Measurements from ENCODE around the gene SCRN2.
A peak's percentile ranks its signal among the peaks of the same experiment; 100 is the strongest.

SCRN2 gene

GRCh38 chr17:47830396-47831002, 10.6 kb downstream of the SCRN2 start:
- Histone ChIP-seq H3K9ac (ENCODE audit: low read length) (peak overlapping the region; percentile 92), H3K4me3 (ENCODE audit: low read depth, low read length) (peak overlapping the region; percentile 96), H3K36me3 (ENCODE audit: control insufficient read depth, insufficient read depth, low read length) (peaks cover 29% of the 10 kb centered on the region), H3K9me3 (ENCODE audit: control insufficient read depth, insufficient read depth, low read depth, low read length) (no peaks in the 10 kb centered on the region), H3K27ac (ENCODE audit: low read depth, low read length) (no peak overlapping the region), H3K4me1 (ENCODE audit: control insufficient read depth, insufficient read depth, low read length) (peaks cover 6% of the 10 kb centered on the region; the same call in 1 of the 2 replicates), H3K27me3 (ENCODE audit: control insufficient read depth, insufficient read depth, low read length) (no peaks in the 10 kb centered on the region)

GRCh38 chr17:47829870-47830269, 11.2 kb downstream of the SCRN2 start:
- Histone ChIP-seq H3K27me3 (ENCODE audit: control insufficient read depth, insufficient read depth, low read length) (no peaks in the 10 kb centered on the region), H3K4me3 (ENCODE audit: low read depth, low read length) (peak overlapping the region; percentile 96; the same call in 1 of the 2 replicates), H3K9ac (ENCODE audit: low read length) (no peak overlapping the region), H3K27ac (ENCODE audit: low read depth, low read length) (no peak overlapping the region), H3K9me3 (ENCODE audit: control insufficient read depth, insufficient read depth, low read depth, low read length) (no peaks in the 10 kb centered on the region), H3K36me3 (ENCODE audit: control insufficient read depth, insufficient read depth, low read length) (peaks cover 32% of the 10 kb centered on the region), H3K4me1 (ENCODE audit: control insufficient read depth, insufficient read depth, low read length) (peaks cover 6% of the 10 kb centered on the region; the same call in 1 of the 2 replicates)

GRCh38 chr17:47823519-47823918, 17.6 kb downstream of the SCRN2 start:
- Histone ChIP-seq H3K36me3 (ENCODE audit: control insufficient read depth, insufficient read depth, low read length) (peaks cover 42% of the 10 kb centered on the region), H3K9me3 (ENCODE audit: control insufficient read depth, insufficient read depth, low read depth, low read length) (no peaks in the 10 kb centered on the region), H3K4me1 (ENCODE audit: control insufficient read depth, insufficient read depth, low read length) (peaks cover 13% of the 10 kb centered on the region), H3K27me3 (ENCODE audit: control insufficient read depth, insufficient read depth, low read length) (no peaks in the 10 kb centered on the region), H3K9ac (ENCODE audit: low read length) (no peak overlapping the region), H3K4me3 (ENCODE audit: low read depth, low read length) (no peak overlapping the region), H3K27ac (ENCODE audit: low read depth, low read length) (no peak overlapping the region)

GRCh38 chr17:47822785-47823184, 18.3 kb downstream of the SCRN2 start:
- H3K27me3 ChIP-seq (ENCODE audit: control insufficient read depth, insufficient read depth, low read length) = no peaks in the 10 kb centered on the region
- H3K36me3 ChIP-seq (ENCODE audit: control insufficient read depth, insufficient read depth, low read length) = peaks cover 39% of the 10 kb centered on the region
- H3K9ac ChIP-seq (ENCODE audit: low read length) = no peak overlapping the region

GRCh38 chr17:47821424-47822391, 19.4 kb downstream of the SCRN2 start, which contains the start of gene OSBPL7:
Gene OSBPL7, minus strand, starts transcription at chr17:47821794. Its CDS starts 1,516 bp downstream, at chr17:47820278.
- H3K9me3 ChIP-seq (ENCODE audit: control insufficient read depth, insufficient read depth, low read depth, low read length) = no peaks in the 10 kb centered on the region
- peaks cover 13% of the 10 kb centered on the region for H3K4me1 ChIP-seq (ENCODE audit: control insufficient read depth, insufficient read depth, low read length)
- H3K36me3 ChIP-seq (ENCODE audit: control insufficient read depth, insufficient read depth, low read length) = peaks cover 36% of the 10 kb centered on the region
- peak within 1 kb of the TSS; percentile 73 for H3K4me3 ChIP-seq (ENCODE audit: low read depth, low read length)
- H3K9ac ChIP-seq (ENCODE audit: low read length) = peak within 1 kb of the TSS; percentile 49
- H3K27me3 ChIP-seq (ENCODE audit: control insufficient read depth, insufficient read depth, low read length) = no peaks in the 10 kb centered on the region
- H3K27ac ChIP-seq (ENCODE audit: low read depth, low read length) = no peak within 1 kb of the TSS

More at GRCh38 chr17:47822785-47823184, 18.3 kb downstream of the SCRN2 start:
- no peaks in the 10 kb centered on the region for H3K9me3 ChIP-seq (ENCODE audit: control insufficient read depth, insufficient read depth, low read depth, low read length)
- peaks cover 13% of the 10 kb centered on the region for H3K4me1 ChIP-seq (ENCODE audit: control insufficient read depth, insufficient read depth, low read length)
- no peak overlapping the region for H3K27ac ChIP-seq (ENCODE audit: low read depth, low read length)
- H3K4me3 ChIP-seq (ENCODE audit: low read depth, low read length) = no peak overlapping the region

GRCh38 chr17:47821031-47821423, 20.0 kb downstream of the SCRN2 start:
- Histone ChIP-seq H3K4me3 (ENCODE audit: low read depth, low read length) (peak overlapping the region; percentile 73), H3K9ac (ENCODE audit: low read length) (peak overlapping the region; percentile 49), H3K27me3 (ENCODE audit: control insufficient read depth, insufficient read depth, low read length) (no peaks in the 10 kb centered on the region), H3K36me3 (ENCODE audit: control insufficient read depth, insufficient read depth, low read length) (peaks cover 35% of the 10 kb centered on the region), H3K27ac (ENCODE audit: low read depth, low read length) (no peak overlapping the region), H3K9me3 (ENCODE audit: control insufficient read depth, insufficient read depth, low read depth, low read length) (no peaks in the 10 kb centered on the region), H3K4me1 (ENCODE audit: control insufficient read depth, insufficient read depth, low read length) (peaks cover 13% of the 10 kb centered on the region)

GRCh38 chr17:47820033-47820789, 20.9 kb downstream of the SCRN2 start:
- no peak overlapping the region for H3K9ac ChIP-seq (ENCODE audit: low read length)
- H3K36me3 ChIP-seq (ENCODE audit: control insufficient read depth, insufficient read depth, low read length) = peaks cover 36% of the 10 kb centered on the region
- H3K4me1 ChIP-seq (ENCODE audit: control insufficient read depth, insufficient read depth, low read length) = peaks cover 13% of the 10 kb centered on the region
- H3K9me3 ChIP-seq (ENCODE audit: control insufficient read depth, insufficient read depth, low read depth, low read length) = no peaks in the 10 kb centered on the region
- H3K27me3 ChIP-seq (ENCODE audit: control insufficient read depth, insufficient read depth, low read length) = no peaks in the 10 kb centered on the region
- H3K4me3 ChIP-seq (ENCODE audit: low read depth, low read length) = peak overlapping the region; percentile 73; the same call in 1 of the 2 replicates
- no peak overlapping the region for H3K27ac ChIP-seq (ENCODE audit: low read depth, low read length)

GRCh38 chr17:47819475-47819874, 21.6 kb downstream of the SCRN2 start:
- peaks cover 35% of the 10 kb centered on the region for H3K36me3 ChIP-seq (ENCODE audit: control insufficient read depth, insufficient read depth, low read length)
- no peak overlapping the region for H3K9ac ChIP-seq (ENCODE audit: low read length)
- H3K4me1 ChIP-seq (ENCODE audit: control insufficient read depth, insufficient read depth, low read length) = peaks cover 13% of the 10 kb centered on the region
- H3K4me3 ChIP-seq (ENCODE audit: low read depth, low read length) = no peak overlapping the region
- no peaks in the 10 kb centered on the region for H3K9me3 ChIP-seq (ENCODE audit: control insufficient read depth, insufficient read depth, low read depth, low read length)
- no peaks in the 10 kb centered on the region for H3K27me3 ChIP-seq (ENCODE audit: control insufficient read depth, insufficient read depth, low read length)
- H3K27ac ChIP-seq (ENCODE audit: low read depth, low read length) = no peak overlapping the region

GRCh38 chr17:47818002-47818695, 22.9 kb downstream of the SCRN2 start:
- no peak overlapping the region for H3K4me3 ChIP-seq (ENCODE audit: low read depth, low read length)
- peaks cover 23% of the 10 kb centered on the region; the same call in 1 of the 2 replicates for H3K36me3 ChIP-seq (ENCODE audit: control insufficient read depth, insufficient read depth, low read length)
- H3K4me1 ChIP-seq (ENCODE audit: control insufficient read depth, insufficient read depth, low read length) = peaks cover 13% of the 10 kb centered on the region
- H3K27ac ChIP-seq (ENCODE audit: low read depth, low read length) = no peak overlapping the region
- H3K9ac ChIP-seq (ENCODE audit: low read length) = no peak overlapping the region
- H3K9me3 ChIP-seq (ENCODE audit: control insufficient read depth, insufficient read depth, low read depth, low read length) = no peaks in the 10 kb centered on the region
- no peaks in the 10 kb centered on the region for H3K27me3 ChIP-seq (ENCODE audit: control insufficient read depth, insufficient read depth, low read length)

GRCh38 chr17:47816947-47817346, 24.1 kb downstream of the SCRN2 start:
- H3K4me3 ChIP-seq (ENCODE audit: low read depth, low read length) = no peak overlapping the region
- H3K36me3 ChIP-seq (ENCODE audit: control insufficient read depth, insufficient read depth, low read length) = peaks cover 23% of the 10 kb centered on the region; the same call in 1 of the 2 replicates
- no peak overlapping the region for H3K9ac ChIP-seq (ENCODE audit: low read length)
- no peaks in the 10 kb centered on the region for H3K27me3 ChIP-seq (ENCODE audit: control insufficient read depth, insufficient read depth, low read length)
- no peaks in the 10 kb centered on the region for H3K9me3 ChIP-seq (ENCODE audit: control insufficient read depth, insufficient read depth, low read depth, low read length)
- H3K27ac ChIP-seq (ENCODE audit: low read depth, low read length) = no peak overlapping the region
- H3K4me1 ChIP-seq (ENCODE audit: control insufficient read depth, insufficient read depth, low read length) = peaks cover 9% of the 10 kb centered on the region
